Karpas-422 (cell line): Measurements from ENCODE around the gene SLX4. TPM values are rescaled to one million over a fixed set of nuclear protein-coding genes. Genes with fewer than 3 reads are reported as not detected.
A peak's percentile ranks its signal among the peaks of the same experiment; 100 is the strongest.

Experiments
- DNase-seq: peaks from one replicate; pipeline ENCODE4 v3.0.0-alpha.2; 2015
- H2AFZ ChIP-seq: fragments of 200-600 bp; sonication (generic); 2 replicates; pipeline ENCODE4 v1.6.1; 2014; ENCODE audit warnings: antibody characterized with exemption, low read length, mixed read lengths
- H3K27ac ChIP-seq: fragments of 200-600 bp; sonication (generic); 2 replicates; pipeline ENCODE4 v1.5.1; 2014; ENCODE audit warnings: mild to moderate bottlenecking, low read length, moderate library complexity
- H3K27me3 ChIP-seq: fragments of 200-600 bp; sonication (generic); 2 replicates; pipeline ENCODE4 v1.6.1; 2014; ENCODE audit warnings: low read length, mixed read lengths
- H3K36me3 ChIP-seq: fragments of 200-600 bp; sonication (generic); 2 replicates; pipeline ENCODE4 v1.6.1; 2014; ENCODE audit warnings: low read length, mixed read lengths; ENCODE audit not compliant: insufficient read depth
- H3K4me1 ChIP-seq: fragments of 200-600 bp; sonication (generic); 2 replicates; pipeline ENCODE4 v1.6.1; 2014; ENCODE audit warnings: mild to moderate bottlenecking, low read length, mixed read lengths
- H3K4me2 ChIP-seq: fragments of 200-600 bp; sonication (generic); 2 replicates; pipeline ENCODE4 v1.6.1; 2014; ENCODE audit warnings: low read length, low read depth, mild to moderate bottlenecking; ENCODE audit not compliant: poor library complexity, severe bottlenecking
- H3K4me3 ChIP-seq: fragments of 200-600 bp; sonication (generic); 2 replicates; pipeline ENCODE4 v1.5.1; 2014; ENCODE audit warnings: mild to moderate bottlenecking, antibody characterized with exemption, low read length, mixed read lengths
- H3K79me2 ChIP-seq: fragments of 200-600 bp; sonication (generic); 2 replicates; pipeline ENCODE4 v1.6.1; 2014; ENCODE audit warnings: mild to moderate bottlenecking, low read length, mixed read lengths
- H3K9ac ChIP-seq: fragments of 200-600 bp; sonication (generic); 2 replicates; pipeline ENCODE4 v1.6.0; 2014; ENCODE audit warnings: low read length
- H3K9me2 ChIP-seq: fragments of 200-600 bp; sonication (generic), shearing (Covaris generic); replicated peaks from 2 replicates; pipeline ENCODE4 v1.6.0; 2014; ENCODE audit warnings: mild to moderate bottlenecking, low read length, moderate library complexity; ENCODE audit not compliant: insufficient read depth
- H3K9me3 ChIP-seq: fragments of 300-700, 200-600 bp; sonication (generic); 2 replicates; pipeline ENCODE4 v1.6.1; 2014; ENCODE audit warnings: low read length, mixed read lengths
- H4K20me1 ChIP-seq: fragments of 200-600 bp; sonication (generic); 2 replicates; pipeline ENCODE4 v1.6.1; 2014; ENCODE audit warnings: mild to moderate bottlenecking, antibody characterized with exemption, low read length, low read depth; ENCODE audit not compliant: insufficient read depth
- total RNA-seq: library from RNA; depleted of rRNA; stranded (reverse); fragments of >200 nt; shearing (Covaris generic); gene quantifications from 2 replicates; pipeline ENCODE4 v1.2.3, GENCODE V29; 2014; ENCODE audit warnings: low replicate concordance

SLX4 gene
- total RNA-seq, 1 experiment from 2014 or later = 9.1 TPM

- Histone ChIP-seq H3K9ac (no peak overlapping the region), H3K9me3 (no peaks in the 10 kb centered on the region), H3K27me3 (no peaks in the 10 kb centered on the region), H3K4me1 (peaks cover 51% of the 10 kb centered on the region), H3K36me3 (peaks cover 22% of the 10 kb centered on the region), H4K20me1 (no peaks in the 10 kb centered on the region), H3K9me2 (no peaks in the 10 kb centered on the region), H3K79me2 (peaks cover 6% of the 10 kb centered on the region; the same call in 1 of the 2 replicates), H2AFZ (no peak overlapping the region), H3K4me3 (no peak overlapping the region), H3K27ac (no peak overlapping the region), H3K4me2 (no peak overlapping the region)
- DNase-seq = no peak
Observed at GRCh38 chr16:3583303-3584038, 27.9 kb downstream of the SLX4 start.

DNA sequence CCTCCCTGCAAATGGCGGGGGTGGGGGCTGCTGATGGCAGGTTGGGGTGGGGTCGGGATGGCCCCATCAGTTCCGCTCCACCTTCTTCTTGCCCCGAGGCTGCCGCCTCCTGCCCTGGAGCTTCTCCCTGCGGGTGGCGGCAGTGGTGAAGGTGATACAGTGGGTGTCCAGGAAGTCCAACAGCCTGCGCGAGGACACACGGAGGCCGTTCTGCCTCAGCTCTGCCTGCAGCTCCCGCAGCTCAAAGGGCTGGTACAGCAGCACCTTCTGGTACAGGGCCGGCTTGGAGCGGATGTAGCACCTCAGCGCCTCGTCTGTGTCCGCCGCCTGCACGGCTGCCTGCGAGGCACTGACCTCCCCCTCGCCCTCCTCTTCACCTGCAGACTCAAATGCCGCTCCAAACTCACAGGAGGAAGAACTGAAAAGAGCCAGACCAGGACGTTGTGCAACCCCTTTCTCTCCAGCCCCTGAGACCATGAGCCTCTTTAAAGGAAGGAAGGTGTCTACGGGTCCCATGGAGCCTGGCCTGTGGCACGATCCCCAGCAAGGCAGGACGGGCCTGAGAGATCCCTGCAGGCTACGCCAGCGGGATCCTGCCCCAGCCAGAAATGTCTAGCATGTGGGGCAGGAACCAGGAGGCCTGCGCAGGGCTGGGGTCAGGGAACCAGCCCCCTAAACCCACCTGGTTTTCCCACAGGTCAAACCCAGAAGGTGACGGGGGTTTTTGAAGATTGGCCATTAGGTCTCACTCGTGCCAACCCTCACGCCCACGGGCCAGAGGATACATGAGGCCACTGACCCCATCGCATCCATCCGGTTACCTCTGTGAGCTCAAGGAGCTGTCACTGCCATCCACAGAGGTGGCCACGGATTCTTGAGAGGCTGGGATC, 28.9 kb downstream of the SLX4 start:
- peaks cover 6% of the 10 kb centered on the region; the same call in 1 of the 2 replicates for H3K79me2 ChIP-seq
- no peak overlapping the region for H3K27ac ChIP-seq
- H3K9me3 ChIP-seq = no peaks in the 10 kb centered on the region
- no peak for DNase-seq
- peaks cover 19% of the 10 kb centered on the region; the same call in 1 of the 2 replicates for H3K36me3 ChIP-seq
- H3K4me1 ChIP-seq = peaks cover 51% of the 10 kb centered on the region
- no peaks in the 10 kb centered on the region for H3K9me2 ChIP-seq
- no peak overlapping the region for H3K9ac ChIP-seq
- H3K4me3 ChIP-seq = no peak overlapping the region
- H4K20me1 ChIP-seq = no peaks in the 10 kb centered on the region
- H2AFZ ChIP-seq = no peak overlapping the region
- H3K27me3 ChIP-seq = no peaks in the 10 kb centered on the region
- H3K4me2 ChIP-seq = no peak overlapping the region

- Histone ChIP-seq H2AFZ (no peak overlapping the region), H3K36me3 (peaks cover 19% of the 10 kb centered on the region; the same call in 1 of the 2 replicates)
Observed at GRCh38 chr16:3581392-3581791, 30.0 kb downstream of the SLX4 start.

DNA sequence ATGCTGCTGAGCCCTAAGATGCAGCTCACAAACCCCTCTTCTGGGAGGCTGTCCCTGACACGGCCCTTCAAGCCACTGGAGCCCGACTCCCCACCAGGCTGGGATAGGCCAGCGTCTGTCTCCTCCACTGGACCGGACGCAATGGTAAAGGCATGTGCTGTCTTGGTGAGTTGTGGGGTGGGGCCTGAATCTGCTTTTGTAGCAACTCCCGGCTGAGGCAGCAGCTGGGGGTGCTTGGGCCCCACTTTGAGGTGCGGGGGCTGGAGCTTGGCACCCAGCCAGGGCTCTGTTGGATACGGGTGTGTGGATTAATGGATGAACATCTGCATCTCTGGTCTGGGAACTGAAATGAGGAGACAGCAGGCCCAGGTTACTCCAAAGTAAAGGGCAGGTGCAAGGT, 30.7 kb downstream of the SLX4 start:
- peak overlapping the region; percentile 43 for H3K4me2 ChIP-seq
- no peak overlapping the region for H2AFZ ChIP-seq
- H3K9ac ChIP-seq = peak overlapping the region; percentile 64; the same call in 1 of the 2 replicates

More at GRCh38 chr16:3581392-3581791, 30.0 kb downstream of the SLX4 start:
- H3K27ac ChIP-seq = peak overlapping the region; percentile 95
- peaks cover 44% of the 10 kb centered on the region for H3K4me1 ChIP-seq
- no peaks in the 10 kb centered on the region for H3K9me3 ChIP-seq
- no peak overlapping the region for H3K4me3 ChIP-seq
- H3K27me3 ChIP-seq = no peaks in the 10 kb centered on the region
- H3K4me2 ChIP-seq = no peak overlapping the region
- H4K20me1 ChIP-seq = no peaks in the 10 kb centered on the region
- H3K9ac ChIP-seq = no peak overlapping the region
- H3K79me2 ChIP-seq = peaks cover 16% of the 10 kb centered on the region
- no peaks in the 10 kb centered on the region for H3K9me2 ChIP-seq
- no peak for DNase-seq

DNA sequence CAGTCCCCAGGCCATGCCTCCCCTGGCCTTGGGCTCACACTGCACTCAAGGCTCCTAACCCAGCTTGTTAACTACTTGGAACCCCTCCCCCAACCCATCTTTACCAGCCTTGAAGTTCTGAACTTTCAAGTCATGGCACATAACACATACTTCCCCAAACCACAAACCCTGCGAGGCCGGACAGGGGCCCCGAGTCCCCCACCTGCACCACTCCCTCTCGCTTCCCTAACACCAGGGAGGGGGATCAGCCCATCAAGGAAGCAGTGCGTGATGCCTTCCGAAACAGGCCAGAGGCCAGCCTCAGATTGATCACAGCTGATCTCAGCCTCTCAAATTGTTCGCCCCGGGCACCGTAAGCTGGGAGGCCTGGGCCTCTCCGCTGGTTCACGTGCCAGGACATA, 31.2 kb downstream of the SLX4 start:
- peak overlapping the region; percentile 64 for H3K9ac ChIP-seq
- peak; percentile 52 for DNase-seq
- H3K9me3 ChIP-seq = no peaks in the 10 kb centered on the region
- H3K4me2 ChIP-seq = peak overlapping the region; percentile 43
- peaks cover 22% of the 10 kb centered on the region for H3K79me2 ChIP-seq
- peak overlapping the region; percentile 95 for H3K27ac ChIP-seq
- H3K9me2 ChIP-seq = no peaks in the 10 kb centered on the region
- peaks cover 52% of the 10 kb centered on the region for H3K4me1 ChIP-seq
- no peaks in the 10 kb centered on the region for H4K20me1 ChIP-seq
- H3K27me3 ChIP-seq = no peaks in the 10 kb centered on the region
- H3K4me3 ChIP-seq = no peak overlapping the region
- no peak overlapping the region for H2AFZ ChIP-seq
- H3K36me3 ChIP-seq = peaks cover 11% of the 10 kb centered on the region; the same call in 1 of the 2 replicates

More for the DNA sequence above, 30.7 kb downstream of the SLX4 start:
- H3K79me2 ChIP-seq = peaks cover 18% of the 10 kb centered on the region
- H4K20me1 ChIP-seq = no peaks in the 10 kb centered on the region
- peak overlapping the region; percentile 95 for H3K27ac ChIP-seq
- no peaks in the 10 kb centered on the region for H3K9me3 ChIP-seq
- H3K9me2 ChIP-seq = no peaks in the 10 kb centered on the region
- H3K27me3 ChIP-seq = no peaks in the 10 kb centered on the region
- H3K36me3 ChIP-seq = peaks cover 12% of the 10 kb centered on the region; the same call in 1 of the 2 replicates
- peaks cover 48% of the 10 kb centered on the region for H3K4me1 ChIP-seq
- no peak overlapping the region for H3K4me3 ChIP-seq
- no peak for DNase-seq

- no peaks in the 10 kb centered on the region for H4K20me1 ChIP-seq
- H3K36me3 ChIP-seq = peaks cover 11% of the 10 kb centered on the region; the same call in 1 of the 2 replicates
- no peaks in the 10 kb centered on the region for H3K9me3 ChIP-seq
- H3K4me1 ChIP-seq = peaks cover 56% of the 10 kb centered on the region
- H2AFZ ChIP-seq = no peak overlapping the region
- peaks cover 27% of the 10 kb centered on the region for H3K79me2 ChIP-seq
- DNase-seq = no peak
- H3K9ac ChIP-seq = peak overlapping the region; percentile 64
- H3K4me2 ChIP-seq = peak overlapping the region; percentile 43
- peak overlapping the region; percentile 95 for H3K27ac ChIP-seq
- no peaks in the 10 kb centered on the region for H3K9me2 ChIP-seq
- H3K4me3 ChIP-seq = no peak overlapping the region
- H3K27me3 ChIP-seq = no peaks in the 10 kb centered on the region
Observed at GRCh38 chr16:3579776-3580175, 31.6 kb downstream of the SLX4 start.

- H3K4me2 ChIP-seq = peak overlapping the region; percentile 90
Observed at GRCh38 chr16:3578610-3579551, 32.5 kb downstream of the SLX4 start.

More at GRCh38 chr16:3578610-3579551, 32.5 kb downstream of the SLX4 start:
- no peak overlapping the region for H2AFZ ChIP-seq
- H3K9me3 ChIP-seq = no peaks in the 10 kb centered on the region
- peaks cover 56% of the 10 kb centered on the region for H3K4me1 ChIP-seq
- DNase-seq = peak; percentile 72
- peaks cover 8% of the 10 kb centered on the region; the same call in 1 of the 2 replicates for H3K36me3 ChIP-seq
- no peaks in the 10 kb centered on the region for H3K9me2 ChIP-seq
- no peaks in the 10 kb centered on the region for H4K20me1 ChIP-seq
- peak overlapping the region; percentile 95 for H3K27ac ChIP-seq
- H3K9ac ChIP-seq = peak overlapping the region; percentile 98
- H3K79me2 ChIP-seq = peaks cover 35% of the 10 kb centered on the region
- H3K27me3 ChIP-seq = no peaks in the 10 kb centered on the region
- H3K4me3 ChIP-seq = peak overlapping the region; percentile 95; the same call in 1 of the 2 replicates
